Stimulated activated CD4-positive, alpha-beta T cell treated with anti-CD3 and anti-CD28 coated beads, Interleukin-12 subunit alpha, Interleukin-12 subunit beta, amount 100 ng/mL, for 48 hours (primary cell): ENCODE results near the gene KCNJ16.

Experiments
- DNase-seq, 3 donors: peaks; one replicate each; pipeline ENCODE4 v3.0.0-alpha.2; 2020; ENCODE audit warnings: low read depth in 2 of 3, low spot score in 1 of 3

Gene KCNJ16

DNA sequence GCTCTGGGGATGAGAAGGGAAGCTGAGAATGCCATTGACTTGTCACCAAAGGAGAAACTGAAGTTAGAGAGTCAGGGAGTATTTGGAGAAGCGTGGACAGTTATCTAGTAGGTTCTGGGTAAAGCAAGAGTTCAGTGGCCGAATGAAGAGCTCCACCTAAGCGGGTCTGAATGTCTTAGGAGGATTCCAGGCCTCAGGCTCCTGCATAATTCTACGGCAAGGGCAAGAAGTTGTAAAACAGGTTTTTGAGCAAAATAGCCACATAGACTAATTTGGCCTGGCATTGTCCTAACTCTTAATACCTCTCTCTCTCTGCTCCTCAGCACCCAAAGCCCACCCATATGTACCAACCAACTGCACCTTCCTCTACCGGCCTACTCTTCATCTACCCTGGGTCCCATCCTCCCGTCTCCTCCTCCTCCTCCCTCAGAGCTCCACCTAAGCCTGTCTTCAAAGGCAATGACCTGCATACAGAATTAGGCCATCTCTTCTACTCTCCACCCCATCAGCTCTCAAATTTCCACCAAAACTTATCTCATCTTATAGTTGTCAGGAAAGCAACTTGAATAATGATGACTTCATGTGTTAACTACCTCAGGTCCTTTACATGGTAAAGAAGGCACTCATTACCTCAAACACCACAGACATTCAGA lies 52.3 kb downstream of the KCNJ16 start:
- no peak for DNase-seq

DNA sequence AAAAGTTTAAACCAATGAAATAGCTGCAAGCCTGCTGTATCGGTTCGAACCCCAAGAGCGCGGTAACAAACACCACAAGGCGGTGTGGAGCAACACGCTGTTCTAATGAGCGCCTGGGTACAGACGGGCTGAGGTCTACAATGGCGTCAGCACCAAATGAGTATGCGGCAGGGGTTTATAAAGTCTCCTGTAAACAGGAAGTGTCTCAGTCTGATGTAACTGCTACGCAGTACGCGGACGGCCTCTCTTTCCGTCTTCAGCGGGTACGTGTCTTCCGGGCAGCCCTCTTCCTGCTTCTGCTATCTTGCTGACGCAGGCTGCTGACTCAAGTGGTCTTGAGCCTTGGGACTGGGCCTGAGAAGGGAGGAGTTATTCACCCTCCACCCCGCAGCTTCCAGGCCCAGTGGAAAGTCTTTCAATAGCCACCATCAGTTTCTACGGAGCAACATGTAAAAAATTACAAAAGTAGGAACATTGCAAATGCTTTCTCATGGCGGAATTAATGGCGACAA lies 53.8 kb downstream of the KCNJ16 start:
- DNase-seq, result no peak

- no peak for DNase-seq
Observed at GRCh38 chr17:70130289-70130688, 55.3 kb downstream of the KCNJ16 start.

- no peak for DNase-seq
Observed at GRCh38 chr17:70132505-70132904, 57.5 kb downstream of the KCNJ16 start.

DNA sequence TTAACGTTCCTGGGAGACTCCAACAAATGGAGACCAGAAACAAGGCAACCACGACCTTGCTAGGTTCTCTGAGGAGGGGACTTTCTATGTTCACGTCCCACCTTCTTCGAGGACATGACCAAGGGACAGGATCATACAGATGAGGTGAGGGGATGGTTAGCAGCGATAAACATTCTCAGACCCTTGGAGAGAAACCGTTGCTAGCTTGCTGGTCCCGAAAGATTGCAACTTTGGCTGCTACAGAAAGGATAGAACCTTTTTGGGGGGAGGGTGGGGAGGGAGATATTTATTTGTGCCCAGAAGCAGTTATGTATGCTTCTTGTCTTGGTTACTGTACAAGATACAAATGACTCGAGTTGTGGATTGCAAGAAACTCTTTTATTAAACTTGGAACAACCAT lies 59.0 kb downstream of the KCNJ16 start:
- no peak for DNase-seq

GRCh38 chr17:70134777-70135176 lies 59.8 kb downstream of the KCNJ16 start:
- DNase-seq, result no peak

DNA sequence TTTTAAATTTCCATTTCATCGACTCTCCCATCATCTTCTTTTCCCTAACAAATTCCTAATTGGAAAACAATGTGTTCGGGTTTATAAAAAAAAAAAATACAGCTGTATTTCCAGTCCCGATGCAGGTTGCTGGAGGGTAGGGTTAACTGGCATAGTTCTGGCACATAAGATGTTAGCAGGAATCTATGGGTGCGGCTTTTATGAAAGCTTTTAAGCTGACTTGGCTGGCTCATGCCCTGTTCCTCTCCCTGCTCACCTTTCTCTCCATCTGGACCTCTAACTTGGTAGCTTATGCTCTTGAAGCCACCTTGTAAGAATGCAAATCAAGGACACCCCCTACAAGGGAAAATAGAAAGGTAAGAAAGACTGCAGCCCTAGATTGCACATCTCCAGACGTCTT lies 61.1 kb downstream of the KCNJ16 start:
- DNase-seq, result no peak

DNA sequence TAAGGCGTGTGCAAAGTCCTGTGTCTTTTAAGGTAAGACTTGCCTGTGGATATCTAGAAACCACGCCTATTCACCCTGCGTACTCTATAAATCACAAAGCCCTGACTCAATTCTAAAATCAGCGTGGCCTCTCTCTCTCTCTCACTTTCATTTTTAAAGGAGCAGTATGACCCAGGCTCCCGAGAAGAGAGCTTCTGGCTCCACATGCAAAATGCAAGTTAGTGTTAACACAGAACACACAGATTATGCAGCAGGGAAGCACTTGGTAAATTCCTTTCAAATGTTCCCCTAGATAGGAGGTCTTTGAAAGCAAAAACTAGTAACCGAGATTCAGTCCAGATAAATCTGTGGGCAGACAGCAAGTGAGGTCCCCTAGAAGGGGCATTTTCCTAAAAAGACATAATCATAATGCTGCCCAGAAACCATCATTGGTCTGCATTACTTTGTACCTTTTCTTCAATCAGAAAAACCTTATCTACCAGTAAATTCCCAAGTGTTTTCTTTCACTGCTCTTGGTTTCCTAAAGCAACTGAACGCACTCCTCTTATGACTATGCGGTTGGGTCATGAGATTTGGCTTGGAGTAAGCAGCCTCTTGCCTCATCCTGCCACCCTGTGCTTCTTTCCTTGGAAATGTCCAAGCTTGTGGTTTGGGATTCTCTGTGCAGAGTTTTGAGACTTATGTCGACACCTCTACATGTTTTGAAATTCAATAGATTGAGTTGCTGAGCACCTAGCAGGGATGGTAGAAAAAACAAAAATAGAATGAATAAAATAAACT lies 62.6 kb downstream of the KCNJ16 start:
- peak; percentile 17 to 27 (median 18) for DNase-seq

- no peak for DNase-seq
Observed at GRCh38 chr17:70138291-70138865, 63.4 kb downstream of the KCNJ16 start.

DNA sequence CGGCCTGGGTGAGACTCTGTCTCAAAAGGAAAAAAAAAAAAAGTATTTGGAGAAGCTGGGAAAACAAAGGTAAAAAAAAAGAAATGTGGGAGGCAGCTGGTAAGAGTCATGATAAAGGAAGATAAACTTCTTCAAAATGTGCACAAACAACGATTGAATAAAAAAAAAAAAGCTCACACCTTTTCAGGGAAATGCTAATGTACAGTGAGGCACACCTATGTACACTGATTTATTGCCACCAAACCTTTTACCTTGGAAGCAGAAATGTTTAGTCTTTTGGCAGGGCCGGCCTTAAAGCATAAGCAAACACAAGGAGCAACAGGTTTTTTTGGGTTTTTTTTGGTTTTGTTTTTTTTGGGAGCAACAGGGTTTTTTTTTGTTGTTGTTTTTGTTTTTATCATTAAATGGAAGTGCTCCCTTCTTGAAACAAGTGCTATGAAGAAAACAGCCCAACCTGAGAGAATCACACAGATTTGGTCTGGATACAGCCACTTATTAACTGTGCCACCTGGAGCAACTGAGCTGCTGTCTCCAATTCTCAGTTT lies 64.5 kb downstream of the KCNJ16 start:
- DNase-seq, result no peak

DNA sequence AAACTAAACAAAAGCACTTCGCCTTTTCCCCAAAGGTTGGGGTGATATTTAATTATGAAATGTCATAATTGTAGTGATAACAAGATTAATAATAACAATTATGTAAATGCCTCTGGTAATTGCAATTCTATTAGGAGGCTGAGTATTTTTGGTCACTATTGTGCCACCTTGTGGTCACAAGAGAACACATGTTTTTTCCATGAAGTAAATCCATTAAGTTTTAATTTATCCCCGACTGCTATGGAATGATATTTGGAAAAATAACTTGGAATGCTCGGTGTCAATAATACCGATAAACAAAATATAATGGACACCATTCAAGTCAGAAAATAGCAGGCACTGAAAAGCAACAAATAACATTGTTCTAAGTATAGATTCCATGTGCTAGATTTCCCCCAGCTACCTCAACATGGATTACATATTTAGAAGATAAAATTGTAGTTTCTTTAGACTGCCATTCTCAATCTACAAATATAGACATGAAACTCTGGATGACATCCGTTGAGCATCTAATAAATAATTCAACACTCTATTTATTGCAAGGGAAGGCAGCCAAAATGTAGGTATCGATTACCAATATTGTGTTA lies 69.3 kb downstream of the KCNJ16 start:
- DNase-seq, result no peak

- no peak for DNase-seq
Observed at GRCh38 chr17:70153210-70153609, 78.2 kb downstream of the KCNJ16 start.

DNA sequence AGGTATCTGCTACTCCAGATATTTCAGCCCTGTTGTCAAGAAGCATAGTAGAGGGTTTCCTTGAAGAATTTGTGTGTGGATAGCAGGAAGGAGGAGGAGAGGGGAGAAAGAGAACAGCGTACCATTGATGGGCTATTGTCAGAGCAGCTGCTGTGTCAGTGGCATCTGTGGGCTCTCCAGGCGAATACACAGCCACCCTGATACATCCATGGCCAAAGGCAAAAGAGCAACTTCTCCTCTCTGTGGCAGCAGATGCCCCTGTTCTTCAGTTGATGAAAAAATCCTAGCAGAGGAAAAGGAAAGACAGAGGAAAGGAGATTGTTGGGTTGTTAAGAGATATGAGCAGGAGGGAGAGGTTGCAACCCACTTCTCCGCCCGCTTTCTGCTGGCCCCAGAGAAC lies 82.1 kb downstream of the KCNJ16 start:
- DNase-seq, result no peak

GRCh38 chr17:70158180-70158579 lies 83.2 kb downstream of the KCNJ16 start:
- DNase-seq, result no peak

- DNase-seq, result no peak
Observed at GRCh38 chr17:70158591-70158990, 83.6 kb downstream of the KCNJ16 start.

DNA sequence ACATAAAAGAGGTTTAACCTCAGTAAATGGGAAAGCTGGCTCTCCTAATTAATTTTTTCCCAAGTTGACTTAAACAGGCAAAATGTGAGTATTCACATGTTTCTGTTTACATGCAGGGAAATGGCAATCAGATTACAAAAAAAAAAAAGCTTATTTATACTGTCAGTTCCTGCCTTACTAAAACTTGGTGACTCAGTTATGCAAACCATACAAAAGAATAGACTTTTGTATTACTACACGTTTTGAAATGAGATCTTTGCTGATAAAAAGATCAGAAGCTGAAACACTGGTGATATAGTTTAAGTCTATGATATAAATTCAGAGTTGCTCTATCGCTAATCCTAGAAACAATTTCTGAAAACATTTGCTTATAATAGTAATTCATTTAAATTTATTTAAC lies 85.0 kb downstream of the KCNJ16 start:
- DNase-seq, result no peak

DNA sequence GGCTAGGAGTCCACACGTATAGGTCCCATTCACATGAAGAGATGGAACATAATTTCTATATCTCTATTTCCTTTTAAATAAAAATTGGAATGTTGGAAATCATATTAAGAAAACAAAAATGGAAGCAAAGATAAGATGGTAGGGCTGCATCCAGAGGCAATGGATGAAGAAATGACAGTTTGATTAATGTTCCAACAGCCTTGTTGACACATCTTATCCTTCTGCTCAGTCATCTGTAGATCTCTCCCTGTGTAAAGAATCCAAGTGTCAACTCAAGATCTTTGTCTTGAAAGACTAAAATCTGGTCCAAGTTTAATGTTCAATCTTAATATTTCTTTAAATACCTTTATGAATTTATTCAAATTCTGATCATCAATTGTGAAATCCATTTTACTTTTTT lies 86.5 kb downstream of the KCNJ16 start:
- DNase-seq, result no peak

GRCh38 chr17:70165383-70165782 lies 90.4 kb downstream of the KCNJ16 start:
- DNase-seq, result no peak

DNA sequence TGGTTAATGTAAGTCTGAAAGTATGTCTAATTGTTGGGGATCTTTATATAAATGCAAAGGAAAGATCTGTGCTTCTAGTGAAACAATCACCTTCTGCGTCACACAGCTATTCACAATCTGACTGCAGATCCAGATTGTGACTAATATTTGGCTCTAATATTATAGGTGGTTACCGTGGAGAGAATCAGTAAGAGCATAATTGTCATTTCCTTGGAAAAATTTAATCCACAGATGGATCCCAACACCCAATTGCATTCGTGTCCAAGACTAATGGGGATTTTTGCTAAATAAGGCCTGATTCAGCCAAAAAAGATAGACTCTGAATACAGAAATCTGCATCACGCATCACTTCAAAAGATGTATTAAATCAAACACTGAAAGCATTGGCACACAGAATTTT lies 91.6 kb downstream of the KCNJ16 start:
- no peak for DNase-seq

DNA sequence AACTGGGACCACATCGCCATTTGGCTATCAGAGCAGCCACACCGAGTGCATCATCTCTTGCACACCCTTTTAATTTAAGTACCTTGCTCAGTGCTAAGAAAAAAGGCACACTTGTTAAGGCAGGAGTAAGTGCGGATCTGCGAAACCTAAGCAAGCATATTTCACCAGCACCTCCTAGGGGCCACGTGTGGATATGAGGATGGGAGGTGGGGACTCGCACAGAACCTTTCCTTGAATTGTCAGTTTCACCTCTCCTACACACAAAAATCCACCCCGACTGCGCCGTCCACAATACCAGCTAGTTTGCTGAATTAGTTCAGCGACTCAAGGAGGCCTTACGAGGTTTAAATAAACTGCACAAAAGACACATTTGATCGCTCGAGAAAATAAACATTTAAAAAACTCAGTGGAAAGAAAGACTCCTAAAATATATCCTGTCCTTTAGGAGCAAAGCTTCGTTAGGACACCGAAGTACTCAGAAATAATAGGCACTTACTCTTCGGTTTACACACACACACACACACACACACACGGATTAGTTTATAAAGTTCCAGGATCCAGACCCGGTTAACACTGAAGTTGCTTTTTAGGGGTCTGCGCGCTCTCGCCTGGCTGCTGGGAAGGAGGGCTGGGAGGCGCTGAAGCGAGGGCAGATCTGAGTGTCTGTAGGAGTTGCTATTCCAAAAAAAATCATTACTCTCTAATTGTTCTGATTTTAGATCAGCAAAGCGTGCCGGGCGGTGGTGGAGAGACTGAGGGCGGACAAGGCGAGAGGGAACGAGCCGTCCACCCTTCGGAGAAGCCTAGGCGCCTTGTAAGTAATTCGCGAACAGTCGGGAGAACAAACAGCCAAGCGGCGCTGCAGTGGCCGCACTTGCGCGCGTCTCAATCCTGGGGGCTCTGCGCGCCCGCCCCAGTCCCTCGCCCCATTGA lies 93.3 kb downstream of the KCNJ16 start:
- DNase-seq, result peak in 1 of 3 donors; percentile 5
